Gastrocnemius medialis (tissue), 4 donors: Measurements from ENCODE around the gene ZNF276. TPM values are rescaled to one million over a fixed set of nuclear protein-coding genes. Genes with fewer than 3 reads are reported as not detected.
A peak's percentile ranks its signal among the peaks of the same experiment; 100 is the strongest.

Source experiments
- ATAC-seq, 2 donors: fragments of 150-250 bp; one replicate each; pipeline ENCODE4 v1.9.1; 2016
- DNase-seq, 2 donors: peaks; one replicate each; pipeline ENCODE4 v3.0.0-alpha.2; 2019
- H3K27ac ChIP-seq, 4 donors: fragments of 200-600 bp; sonication (generic); 1 replicate in 1 of 4; 2 replicates in 3 of 4; pipeline ENCODE4 v1.5.1; 2016 to 2018; ENCODE audit warnings: mild to moderate bottlenecking in 2 of 4, moderate library complexity in 1 of 4
- H3K27me3 ChIP-seq, 3 donors: fragments of 200-600 bp; sonication (generic) in 2 of 3; 1 replicate in 1 of 3; 2 replicates in 2 of 3; pipeline versions ENCODE4 v1.5.1 to v1.6.0; 2016 to 2019; ENCODE audit warnings: mild to moderate bottlenecking in 1 of 3, moderate library complexity in 1 of 3
- H3K36me3 ChIP-seq, 2 donors: fragments of 200-600 bp; sonication (generic) in 1 of 2; one replicate each; pipeline ENCODE4 v1.5.1; 2017 to 2018
- H3K4me1 ChIP-seq, 2 donors: fragments of 200-600 bp; sonication (generic) in 1 of 2; one replicate each; pipeline ENCODE4 v1.5.1; 2016 to 2017; ENCODE audit warnings: mild to moderate bottlenecking in 2 of 2
- H3K4me3 ChIP-seq, 4 donors: fragments of 200-600 bp; sonication (generic) in 3 of 4; 1 replicate in 1 of 4; 2 replicates in 3 of 4; pipeline ENCODE4 v1.5.1; 2016 to 2019; ENCODE audit warnings: mild to moderate bottlenecking in 2 of 4
- H3K9me3 ChIP-seq, 3 donors: fragments of 200-600 bp; sonication (generic) in 2 of 3; 1 replicate in 1 of 3; 2 replicates in 2 of 3; pipeline ENCODE4 v1.5.1; 2016 to 2019
- CTCF ChIP-seq, 5 experiments: fragments of 450-650 bp in 3 of 5; fragments of 200-600 bp in 2 of 5; sonication (generic) in 2 of 5; IDR thresholded peaks in 4 of 5; conservative IDR thresholded peaks in 1 of 5; 1 replicate in 4 of 5; 2 replicates in 1 of 5; pipeline ENCODE4 v1.5.1; 2016 to 2019; ENCODE audit warnings: antibody characterized with exemption in 5 of 5, mild to moderate bottlenecking in 3 of 5, moderate library complexity in 3 of 5
- POLR2A ChIP-seq, 2 donors: fragments of 450-650 bp; IDR thresholded peaks; one replicate each; pipeline ENCODE4 v1.6.1; 2017; ENCODE audit warnings: antibody characterized with exemption in 2 of 2, mild to moderate bottlenecking in 2 of 2, moderate library complexity in 2 of 2
- in situ Hi-C, 4 donors: fragments of 200-750 bp; cut with MboI; loops; one replicate each; pipeline versions ENCODE4 v1.15.0 to v1.8.0; 2017; ENCODE audit warnings: low sequenced_read_pairs in 4 of 4
- intact Hi-C: fragments of 100-400 bp; cut with DNase I; formaldehyde crosslinking; loops from one replicate; pipeline ENCODE4 v1.15.1; 2023; ENCODE audit warnings: low total_unique reads
- total RNA-seq, 4 donors: library from RNA; depleted of rRNA; stranded (reverse); fragments of >200 nt; gene quantifications; one replicate each; pipeline versions ENCODE4 v1.1.0 to v1.2.3, GENCODE V29; 2016

The ZNF276 gene
- total RNA-seq, 4 donors from 2014 or later = 11.1 to 13.6 (median 11.5) TPM

DNA sequence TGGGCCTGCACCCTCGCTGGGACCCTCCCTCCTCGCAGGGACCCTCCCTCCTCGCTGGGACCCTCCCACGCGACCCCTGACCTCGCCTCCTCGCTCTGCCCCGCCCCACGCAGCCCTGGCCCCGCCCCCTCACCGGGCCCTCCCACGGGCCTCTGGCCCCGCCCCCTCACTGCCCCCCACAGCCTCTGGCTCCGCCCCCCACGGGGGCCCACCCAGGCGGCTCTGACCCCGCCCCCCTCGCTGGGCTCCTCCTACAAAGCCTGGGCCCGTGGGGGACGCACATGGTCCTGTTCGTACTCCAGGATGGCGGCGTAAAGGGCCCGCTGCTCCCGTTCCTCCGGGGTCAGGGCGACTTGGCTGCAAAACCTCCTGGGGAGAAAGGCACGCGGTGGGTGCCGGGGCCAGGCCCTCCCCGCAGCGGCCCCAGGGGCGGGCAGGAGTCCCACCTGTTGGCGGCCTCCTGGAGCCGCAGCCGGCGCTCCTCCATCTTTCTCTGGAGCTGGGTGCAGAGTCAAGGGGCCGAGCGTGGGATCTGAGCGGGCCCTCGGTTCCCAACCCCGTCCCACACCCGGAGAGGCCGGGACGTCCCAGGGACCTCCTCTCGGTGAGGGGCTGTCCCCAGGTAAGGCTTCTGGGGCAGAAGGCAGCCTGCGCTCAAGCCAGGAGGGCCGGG lies 9.6 kb upstream of the ZNF276 start:
- TF ChIP-seq POLR2A (IDR thresholded peaks at IDR 0.05) (no peak), CTCF (IDR thresholded peaks at IDR 0.05 in 4 of 5, conservative IDR thresholded peaks at IDR 0.05 in 1 of 5) (no peak)
- Histone ChIP-seq H3K4me1 (no peaks in the 10 kb centered on the region), H3K4me3 (peak overlapping the region in 1 of 4 donors; percentile 7), H3K36me3 (no peaks in the 10 kb centered on the region), H3K27me3 (peaks cover 0 to 6% (median 0%) of the 10 kb centered on the region in 3 donors), H3K27ac (no peak overlapping the region), H3K9me3 (no peaks in the 10 kb centered on the region)
- in situ Hi-C loops = no loop called here
- intact Hi-C loops = no loop called here
- DNase-seq (no peak), ATAC-seq (no peak)

DNA sequence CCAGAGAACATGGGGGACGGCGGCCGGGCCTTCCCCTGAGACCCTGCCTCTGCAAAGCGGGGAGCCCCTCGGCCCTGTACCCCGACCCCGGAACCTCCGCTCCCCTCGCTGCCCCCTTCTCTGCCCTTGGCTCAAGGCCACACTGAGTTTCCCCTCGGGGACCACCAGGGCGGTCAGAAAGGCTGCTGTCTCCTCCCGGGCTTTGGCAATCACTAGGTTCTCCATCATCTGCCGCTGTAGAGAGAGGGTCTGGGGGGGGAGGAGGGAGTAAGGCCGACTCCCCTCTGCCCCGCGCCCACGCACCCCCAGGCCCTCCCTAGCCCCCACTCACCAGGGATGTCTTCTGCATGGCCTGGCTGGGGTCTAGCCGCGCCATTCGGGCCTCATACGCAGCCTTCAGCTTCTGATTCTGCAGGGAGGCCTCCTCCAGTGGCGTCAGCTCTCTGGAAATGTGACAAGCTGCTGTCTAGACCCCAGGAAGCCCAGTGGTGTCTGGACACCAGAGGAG lies 9.0 kb upstream of the ZNF276 start:
- TF ChIP-seq POLR2A (IDR thresholded peaks at IDR 0.05) (no peak), CTCF (IDR thresholded peaks at IDR 0.05 in 4 of 5, conservative IDR thresholded peaks at IDR 0.05 in 1 of 5) (no peak)
- no peaks in the 10 kb centered on the region for H3K36me3 ChIP-seq
- H3K9me3 ChIP-seq = no peaks in the 10 kb centered on the region
- no peaks in the 10 kb centered on the region for H3K4me1 ChIP-seq
- H3K4me3 ChIP-seq = no peak overlapping the region
- intact Hi-C loops = no loop called here
- no peak for ATAC-seq
- in situ Hi-C loops = no loop called here
- H3K27ac ChIP-seq = no peak overlapping the region
- DNase-seq = no peak
- H3K27me3 ChIP-seq = peaks cover 0 to 6% (median 0%) of the 10 kb centered on the region in 3 donors

DNA sequence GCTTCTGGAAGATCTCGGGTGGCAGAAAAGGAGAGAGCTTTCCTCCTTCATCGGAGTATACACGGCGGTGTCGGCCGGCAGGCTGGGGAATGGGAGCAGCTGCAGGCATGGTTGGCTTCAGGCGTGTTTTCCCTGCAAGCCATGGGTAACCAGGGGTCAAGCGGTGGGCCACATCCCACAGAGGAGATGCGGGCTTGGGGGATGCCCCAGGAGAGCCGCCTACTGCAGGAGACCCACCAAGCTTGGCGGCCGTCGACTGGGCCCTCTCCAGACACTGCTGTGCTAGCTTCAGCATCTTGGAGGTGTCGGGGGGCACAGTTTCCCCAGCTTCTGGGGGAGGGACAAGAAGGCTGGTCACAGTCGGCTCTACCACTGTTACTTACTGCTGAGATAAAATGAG lies 4.8 kb upstream of the ZNF276 start:
- Histone ChIP-seq H3K27me3 (peaks cover 0 to 6% (median 0%) of the 10 kb centered on the region in 3 donors), H3K27ac (no peak overlapping the region), H3K4me3 (no peak overlapping the region), H3K4me1 (peaks cover 6 to 7% of the 10 kb centered on the region in 2 donors), H3K36me3 (no peaks in the 10 kb centered on the region), H3K9me3 (no peaks in the 10 kb centered on the region)
- ATAC-seq = no peak
- intact Hi-C loops (no loop called here), in situ Hi-C loops (no loop called here)
- no peak for DNase-seq
- TF ChIP-seq CTCF (IDR thresholded peaks at IDR 0.05 in 4 of 5, conservative IDR thresholded peaks at IDR 0.05 in 1 of 5) (no peak), POLR2A (IDR thresholded peaks at IDR 0.05) (no peak)

GRCh38 chr16:89716916-89717687 lies 4.2 kb upstream of the ZNF276 start:
- Histone ChIP-seq H3K4me1 (peaks cover 6 to 9% of the 10 kb centered on the region in 2 donors), H3K9me3 (no peaks in the 10 kb centered on the region), H3K27ac (no peak overlapping the region), H3K27me3 (peaks cover 0 to 4% (median 0%) of the 10 kb centered on the region in 3 donors), H3K36me3 (no peaks in the 10 kb centered on the region), H3K4me3 (no peak overlapping the region)
- ATAC-seq = no peak
- TF ChIP-seq CTCF (IDR thresholded peaks at IDR 0.05 in 4 of 5, conservative IDR thresholded peaks at IDR 0.05 in 1 of 5) (no peak), POLR2A (IDR thresholded peaks at IDR 0.05) (no peak)
- no peak for DNase-seq
- in situ Hi-C loops = no loop called here
- intact Hi-C loops = no loop called here
